A673 (cell line): ENCODE results near the gene PRLR. TPM values are rescaled to one million over a fixed set of nuclear protein-coding genes. Genes with fewer than 3 reads are reported as not detected.

Experiments used
- BruUV-seq: library from RNA; stranded (reverse); fragments of 400-500 nt; replicated peaks from 2 replicates; lab custom pipeline; 2021; lab: Mats Ljungman, UMichigan
- CTCF ChIA-PET: fragments of 300-600 bp; sonication (Branson Sonifier 250); formaldehyde crosslinking; loops from one replicate; lab custom pipeline; 2022; ENCODE audit warnings: antibody characterized with exemption; lab: Charles Lee
- POLR2A ChIA-PET: fragments of 300-600 bp; sonication (Branson Sonifier 250); formaldehyde crosslinking; loops from one replicate; lab custom pipeline; 2022; ENCODE audit warnings: antibody characterized with exemption; ENCODE audit not compliant: low non-redundant PET; lab: Charles Lee
- DNase-seq: peaks from one replicate; pipeline ENCODE4 v3.0.0-alpha.2; 2015; ENCODE audit warnings: low spot score
- H3K27ac ChIP-seq: fragments of 200-600 bp; sonication (generic); 2 replicates; pipeline ENCODE4 v1.5.1; 2016; ENCODE audit warnings: mixed run types, low read depth, mild to moderate bottlenecking, mixed read lengths, antibody characterized with exemption, low read length; ENCODE audit not compliant: poor library complexity, severe bottlenecking
- H3K27me3 ChIP-seq: fragments of 200-600 bp; sonication (generic); replicated peaks from 2 replicates; pipeline ENCODE4 v1.6.1; 2017; ENCODE audit warnings: mixed run types, low read depth, mild to moderate bottlenecking, mixed read lengths, antibody characterized with exemption, low read length; ENCODE audit not compliant: insufficient read depth, poor library complexity
- H3K36me3 ChIP-seq: fragments of 200-600 bp; sonication (generic); 2 replicates; pipeline ENCODE4 v1.6.1; 2016; ENCODE audit warnings: mixed run types, mild to moderate bottlenecking, mixed read lengths, antibody characterized with exemption, low read length; ENCODE audit not compliant: insufficient read depth, poor library complexity, severe bottlenecking
- H3K4me1 ChIP-seq: fragments of 200-600 bp; sonication (generic); 2 replicates; pipeline ENCODE4 v1.6.1; 2017; ENCODE audit warnings: mixed run types, mild to moderate bottlenecking, mixed read lengths, antibody characterized with exemption, low read length; ENCODE audit not compliant: insufficient read depth, poor library complexity, severe bottlenecking
- H3K4me3 ChIP-seq: fragments of 200-600 bp; sonication (generic); 2 replicates; pipeline ENCODE4 v1.5.1; 2016; ENCODE audit warnings: low read depth, mixed run types, mild to moderate bottlenecking, mixed read lengths, low read length; ENCODE audit not compliant: poor library complexity, severe bottlenecking
- H3K9me3 ChIP-seq: fragments of 200-600 bp; sonication (generic); 2 replicates; pipeline ENCODE4 v1.6.1; 2016; ENCODE audit warnings: mixed run types, low read depth, mild to moderate bottlenecking, mixed read lengths, antibody characterized with exemption, low read length; ENCODE audit not compliant: poor library complexity, severe bottlenecking
- CTCF ChIP-seq: fragments of 300-800, 200-600 bp; sonication (generic); conservative IDR thresholded peaks from 2 replicates; pipeline ENCODE4 v1.5.1; 2017; ENCODE audit warnings: low read depth, mild to moderate bottlenecking, antibody characterized with exemption, low read length, moderate library complexity, mixed read lengths
- EZH2 ChIP-seq: fragments of 200-600 bp; sonication (generic); IDR thresholded peaks from 2 replicates; pipeline ENCODE4 v1.6.1; 2017; ENCODE audit warnings: borderline replicate concordance, low read depth, mild to moderate bottlenecking, mixed read lengths, antibody characterized with exemption, low read length; ENCODE audit not compliant: poor library complexity, severe bottlenecking
- intact Hi-C: fragments of 100-400 bp; cut with micrococcal nuclease; formaldehyde crosslinking; loops from one replicate; pipeline ENCODE4 v1.10.0; 2022; ENCODE audit not compliant: unreplicated experiment
- total RNA-seq: library from RNA; stranded (reverse); gene quantifications from 2 replicates; pipeline ENCODE4 v1.2.3, GENCODE V29; 2021

The PRLR gene
- total RNA-seq, 1 experiment from 2014 or later = not detected

GRCh38 chr5:35135239-35135700 is 95.0 kb downstream of the PRLR start:
- POLR2A ChIA-PET = no interaction called here
- DNase-seq = no peak
- intact Hi-C loops = no loop called here
- TF ChIP-seq CTCF (no peak), EZH2 (no peak)
- Histone ChIP-seq H3K4me3 (no peak overlapping the region), H3K9me3 (no peaks in the 10 kb centered on the region), H3K36me3 (no peaks in the 10 kb centered on the region), H3K27me3 (peaks cover 5% of the 10 kb centered on the region), H3K4me1 (no peaks in the 10 kb centered on the region), H3K27ac (no peak overlapping the region)
- no TSS peak for BruUV-seq
- CTCF ChIA-PET = no interaction called here

GRCh38 chr5:35134278-35135030 is 95.8 kb downstream of the PRLR start:
- Histone ChIP-seq H3K36me3 (no peaks in the 10 kb centered on the region), H3K9me3 (no peaks in the 10 kb centered on the region), H3K4me1 (no peaks in the 10 kb centered on the region), H3K27me3 (peaks cover 13% of the 10 kb centered on the region), H3K27ac (no peak overlapping the region), H3K4me3 (no peak overlapping the region)
- DNase-seq = no peak
- CTCF ChIA-PET = no interaction called here
- BruUV-seq = no TSS peak
- no peak for TF ChIP-seq CTCF
- TF ChIP-seq EZH2 = no peak
- POLR2A ChIA-PET = no interaction called here
- intact Hi-C loops = no loop called here

GRCh38 chr5:35133186-35133585 is 97.1 kb downstream of the PRLR start:
- TF ChIP-seq EZH2 (no peak), CTCF (no peak)
- no peak for DNase-seq
- Histone ChIP-seq H3K27me3 (peaks cover 25% of the 10 kb centered on the region), H3K27ac (no peak overlapping the region), H3K4me1 (no peaks in the 10 kb centered on the region), H3K36me3 (no peaks in the 10 kb centered on the region), H3K4me3 (no peak overlapping the region), H3K9me3 (no peaks in the 10 kb centered on the region)
- POLR2A ChIA-PET = no interaction called here
- no TSS peak for BruUV-seq
- intact Hi-C loops = no loop called here
- CTCF ChIA-PET = no interaction called here
